Measurements from ENCODE around the gene F12.
A peak's percentile ranks its signal among the peaks of the same experiment; 100 is the strongest.
"Not testable (repeated sequence)": the region's sequence is repeated elsewhere in the genome, so short reads cannot be mapped to it uniquely, and the experiment has no call there.

Gene F12

GRCh38 chr5:177361418-177362291, 47.7 kb downstream of the F12 start:
- Histone ChIP-seq H3K27ac (peak overlapping the region; percentile 35; the same call in 1 of the 2 replicates), H2AFZ (ENCODE audit: low read depth) (no peak overlapping the region), H3K4me2 (peak overlapping the region; percentile 76)

GRCh38 chr5:177360740-177361139, 48.6 kb downstream of the F12 start:
- Histone ChIP-seq H3K4me1 (ENCODE audit: low read depth, poor library complexity, severe bottlenecking) (peaks cover 54% of the 10 kb centered on the region), H3K79me2 (ENCODE audit: insufficient read depth, low read depth) (peaks cover 11% of the 10 kb centered on the region)
- H3K27ac ChIP-seq; H4K20me1 ChIP-seq (ENCODE audit: insufficient read depth); H3K27me3 ChIP-seq (ENCODE audit: insufficient read depth, low read depth); H3K36me3 ChIP-seq (ENCODE audit: insufficient read depth); H3K4me2 ChIP-seq; H3K9ac ChIP-seq; H3K4me3 ChIP-seq (IDR thresholded peaks at IDR 0.05; ENCODE audit: insufficient read depth, low read depth, low read length); H2AFZ ChIP-seq (ENCODE audit: low read depth): not testable (repeated sequence)

More at GRCh38 chr5:177361418-177362291, 47.7 kb downstream of the F12 start:
- Histone ChIP-seq H4K20me1 (ENCODE audit: insufficient read depth) (no peaks in the 10 kb centered on the region), H3K9ac (no peak overlapping the region), H3K27me3 (ENCODE audit: insufficient read depth, low read depth) (no peaks in the 10 kb centered on the region), H3K4me3 (IDR thresholded peaks at IDR 0.05; ENCODE audit: insufficient read depth, low read depth, low read length) (no peak overlapping the region), H3K79me2 (ENCODE audit: insufficient read depth, low read depth) (peaks cover 11% of the 10 kb centered on the region), H3K4me1 (ENCODE audit: low read depth, poor library complexity, severe bottlenecking) (peaks cover 53% of the 10 kb centered on the region), H3K36me3 (ENCODE audit: insufficient read depth) (no peaks in the 10 kb centered on the region)
- TF ChIP-seq, protein P1, sequence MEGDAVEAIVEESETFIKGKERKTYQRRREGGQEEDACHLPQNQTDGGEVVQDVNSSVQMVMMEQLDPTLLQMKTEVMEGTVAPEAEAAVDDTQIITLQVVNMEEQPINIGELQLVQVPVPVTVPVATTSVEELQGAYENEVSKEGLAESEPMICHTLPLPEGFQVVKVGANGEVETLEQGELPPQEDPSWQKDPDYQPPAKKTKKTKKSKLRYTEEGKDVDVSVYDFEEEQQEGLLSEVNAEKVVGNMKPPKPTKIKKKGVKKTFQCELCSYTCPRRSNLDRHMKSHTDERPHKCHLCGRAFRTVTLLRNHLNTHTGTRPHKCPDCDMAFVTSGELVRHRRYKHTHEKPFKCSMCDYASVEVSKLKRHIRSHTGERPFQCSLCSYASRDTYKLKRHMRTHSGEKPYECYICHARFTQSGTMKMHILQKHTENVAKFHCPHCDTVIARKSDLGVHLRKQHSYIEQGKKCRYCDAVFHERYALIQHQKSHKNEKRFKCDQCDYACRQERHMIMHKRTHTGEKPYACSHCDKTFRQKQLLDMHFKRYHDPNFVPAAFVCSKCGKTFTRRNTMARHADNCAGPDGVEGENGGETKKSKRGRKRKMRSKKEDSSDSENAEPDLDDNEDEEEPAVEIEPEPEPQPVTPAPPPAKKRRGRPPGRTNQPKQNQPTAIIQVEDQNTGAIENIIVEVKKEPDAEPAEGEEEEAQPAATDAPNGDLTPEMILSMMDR (conservative IDR thresholded peaks at IDR 0.05; ENCODE audit: low read depth, low read length): no peak

GRCh38 chr5:177359860-177360259, 49.5 kb downstream of the F12 start:
- Histone ChIP-seq H3K4me1 (ENCODE audit: low read depth, poor library complexity, severe bottlenecking) (peaks cover 53% of the 10 kb centered on the region), H2AFZ (ENCODE audit: low read depth) (no peak overlapping the region), H3K27ac (no peak overlapping the region), H3K4me3 (IDR thresholded peaks at IDR 0.05; ENCODE audit: insufficient read depth, low read depth, low read length) (no peak overlapping the region), H3K9ac (no peak overlapping the region), H3K36me3 (ENCODE audit: insufficient read depth) (no peaks in the 10 kb centered on the region), H3K79me2 (ENCODE audit: insufficient read depth, low read depth) (peaks cover 11% of the 10 kb centered on the region), H3K4me2 (no peak overlapping the region), H4K20me1 (ENCODE audit: insufficient read depth) (no peaks in the 10 kb centered on the region), H3K27me3 (ENCODE audit: insufficient read depth, low read depth) (no peaks in the 10 kb centered on the region)
- TF ChIP-seq, protein P1 (conservative IDR thresholded peaks at IDR 0.05; ENCODE audit: low read depth, low read length): no peak

DNA sequence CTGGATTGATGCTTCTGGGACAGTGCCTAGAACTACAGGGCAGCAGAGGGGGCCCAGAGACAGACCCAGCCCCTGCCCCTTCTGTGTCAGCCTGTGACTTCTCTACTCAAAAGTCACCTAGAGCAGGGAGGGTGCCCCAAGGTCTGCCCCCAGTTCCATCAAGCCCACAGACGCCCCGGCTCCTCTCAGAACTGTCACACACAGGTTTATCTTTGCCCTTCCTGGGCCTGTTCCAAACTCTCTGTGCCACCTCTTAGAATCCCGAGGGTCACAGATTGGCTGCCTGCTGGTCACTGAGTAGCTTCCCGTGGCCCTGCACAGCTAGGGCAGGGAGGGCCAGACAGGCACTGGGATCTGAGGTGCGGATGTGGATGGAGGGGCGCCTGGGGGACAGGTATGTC, 49.9 kb downstream of the F12 start:
- Histone ChIP-seq H3K4me2 (peak overlapping the region; percentile 92; the same call in 1 of the 2 replicates), H3K79me2 (ENCODE audit: insufficient read depth, low read depth) (peaks cover 11% of the 10 kb centered on the region), H3K4me3 (IDR thresholded peaks at IDR 0.05; ENCODE audit: insufficient read depth, low read depth, low read length) (no peak overlapping the region), H4K20me1 (ENCODE audit: insufficient read depth) (no peaks in the 10 kb centered on the region), H3K9ac (no peak overlapping the region), H3K4me1 (ENCODE audit: low read depth, poor library complexity, severe bottlenecking) (peaks cover 49% of the 10 kb centered on the region), H3K27ac (no peak overlapping the region), H3K36me3 (ENCODE audit: insufficient read depth) (no peaks in the 10 kb centered on the region), H3K27me3 (ENCODE audit: insufficient read depth, low read depth) (no peaks in the 10 kb centered on the region), H2AFZ (ENCODE audit: low read depth) (no peak overlapping the region)
- TF ChIP-seq, protein P1 (conservative IDR thresholded peaks at IDR 0.05; ENCODE audit: low read depth, low read length): no peak

DNA sequence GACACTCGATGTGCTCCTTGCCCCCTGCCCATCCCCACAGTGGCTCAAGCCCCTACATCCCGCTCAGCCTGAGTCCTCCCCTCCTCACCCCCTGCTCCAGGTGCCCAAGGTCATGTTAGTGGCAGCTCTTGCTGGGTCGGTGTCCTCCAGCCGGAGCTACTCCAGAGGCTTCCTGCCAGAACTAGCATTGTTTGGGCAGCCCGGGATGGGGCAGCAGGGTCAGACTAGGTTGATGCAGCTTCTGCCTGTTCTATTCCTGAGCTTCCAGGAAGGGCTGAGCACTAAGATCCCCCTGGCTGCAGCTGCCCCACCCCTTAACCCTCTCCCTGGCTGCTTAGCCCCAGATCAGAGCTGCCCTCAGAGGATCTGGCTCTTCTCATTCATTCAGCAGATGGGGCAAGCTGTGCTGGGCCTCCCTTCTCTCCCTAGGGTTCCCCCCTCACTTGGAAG, 51.0 kb downstream of the F12 start:
- TF ChIP-seq, protein P1 (conservative IDR thresholded peaks at IDR 0.05; ENCODE audit: low read depth, low read length): no peak
- H3K4me1 ChIP-seq (ENCODE audit: low read depth, poor library complexity, severe bottlenecking): peaks cover 40% of the 10 kb centered on the region

More for the DNA sequence above, 51.0 kb downstream of the F12 start:
- peak overlapping the region; percentile 70 for H3K9ac ChIP-seq
- H3K27me3 ChIP-seq (ENCODE audit: insufficient read depth, low read depth): no peaks in the 10 kb centered on the region
- no peaks in the 10 kb centered on the region for H3K36me3 ChIP-seq (ENCODE audit: insufficient read depth)
- no peaks in the 10 kb centered on the region for H4K20me1 ChIP-seq (ENCODE audit: insufficient read depth)
- H3K4me2 ChIP-seq: peak overlapping the region; percentile 92
- peaks cover 11% of the 10 kb centered on the region for H3K79me2 ChIP-seq (ENCODE audit: insufficient read depth, low read depth)
- no peak overlapping the region for H3K4me3 ChIP-seq (IDR thresholded peaks at IDR 0.05; ENCODE audit: insufficient read depth, low read depth, low read length)
- H3K27ac ChIP-seq: peak overlapping the region; percentile 64
- no peak overlapping the region for H2AFZ ChIP-seq (ENCODE audit: low read depth)

All from KMS-11 (cell line).